Measurements from ENCODE around the gene AATK. TPM values are rescaled to one million over a fixed set of nuclear protein-coding genes. Genes with fewer than 3 reads are reported as not detected.

The AATK gene
- total and polyA plus RNA-seq, 10 of the 15 experiments (the other 5 are each of a cell fraction or from before 2014, with no cell fraction given): 0.04 TPM; not detected in 9

DNA sequence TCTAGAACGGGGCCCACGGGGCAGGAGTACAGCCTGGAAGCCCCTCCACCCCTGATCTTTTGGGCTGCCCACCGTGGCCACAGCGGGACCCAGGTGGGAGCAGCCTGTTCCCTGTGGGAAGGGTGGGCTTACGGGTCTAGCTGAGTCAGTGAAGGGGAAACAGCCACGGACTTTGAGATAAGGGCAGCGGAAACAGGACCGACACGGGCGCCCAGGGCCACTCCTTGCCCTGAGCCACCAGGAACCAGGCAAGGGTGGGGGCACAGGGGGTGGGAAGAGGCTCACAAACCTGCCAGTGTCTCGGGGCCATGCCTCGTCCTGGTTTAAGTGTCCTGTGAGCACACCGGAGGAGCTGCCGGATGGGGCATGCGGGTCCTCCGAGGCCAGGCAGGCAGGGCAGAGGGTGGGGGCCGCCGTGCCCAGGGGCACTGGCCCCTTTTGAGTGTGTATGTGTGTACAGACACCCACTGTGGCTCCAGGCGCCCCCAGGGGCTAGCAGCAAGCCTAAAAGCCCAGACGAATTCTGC is 48.3 kb downstream of the AATK start:
- SMC1A ChIA-PET (ENCODE audit: uncharacterized antibody, unreplicated experiment): no interaction called here
- intact Hi-C loops (cut with micrococcal nuclease; ENCODE audit: unreplicated experiment): no loop called here
- CTCF ChIA-PET: no interaction called here
- no TSS peak for BruUV-seq (replicated peaks)
- FAIRE-seq (no peak), ATAC-seq (no peak), DNase-seq (ENCODE audit: low read depth, low spot score) (no peak)
- H4K20me1 ChIP-seq (ENCODE audit: control insufficient read depth, insufficient read depth): no peaks in the 10 kb centered on the region
- no peak overlapping the region for H3K4me3 ChIP-seq
- no peak for TF ChIP-seq RAD51 (IDR thresholded peaks at IDR 0.05)
- TF ChIP-seq, protein P1, sequence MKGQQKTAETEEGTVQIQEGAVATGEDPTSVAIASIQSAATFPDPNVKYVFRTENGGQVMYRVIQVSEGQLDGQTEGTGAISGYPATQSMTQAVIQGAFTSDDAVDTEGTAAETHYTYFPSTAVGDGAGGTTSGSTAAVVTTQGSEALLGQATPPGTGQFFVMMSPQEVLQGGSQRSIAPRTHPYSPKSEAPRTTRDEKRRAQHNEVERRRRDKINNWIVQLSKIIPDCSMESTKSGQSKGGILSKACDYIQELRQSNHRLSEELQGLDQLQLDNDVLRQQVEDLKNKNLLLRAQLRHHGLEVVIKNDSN (IDR thresholded peaks at IDR 0.05; ENCODE audit: borderline replicate concordance, extremely low read length, insufficient read depth, low read depth, low read length): no peak
- TF ChIP-seq STAT1 (conservative IDR thresholded peaks at IDR 0.05): no peak
- TF ChIP-seq SUZ12 (IDR thresholded peaks at IDR 0.05; ENCODE audit: unreplicated experiment): no peak
- TF ChIP-seq ZSCAN29 (IDR thresholded peaks at IDR 0.05): no peak
- TF ChIP-seq, protein P2, sequence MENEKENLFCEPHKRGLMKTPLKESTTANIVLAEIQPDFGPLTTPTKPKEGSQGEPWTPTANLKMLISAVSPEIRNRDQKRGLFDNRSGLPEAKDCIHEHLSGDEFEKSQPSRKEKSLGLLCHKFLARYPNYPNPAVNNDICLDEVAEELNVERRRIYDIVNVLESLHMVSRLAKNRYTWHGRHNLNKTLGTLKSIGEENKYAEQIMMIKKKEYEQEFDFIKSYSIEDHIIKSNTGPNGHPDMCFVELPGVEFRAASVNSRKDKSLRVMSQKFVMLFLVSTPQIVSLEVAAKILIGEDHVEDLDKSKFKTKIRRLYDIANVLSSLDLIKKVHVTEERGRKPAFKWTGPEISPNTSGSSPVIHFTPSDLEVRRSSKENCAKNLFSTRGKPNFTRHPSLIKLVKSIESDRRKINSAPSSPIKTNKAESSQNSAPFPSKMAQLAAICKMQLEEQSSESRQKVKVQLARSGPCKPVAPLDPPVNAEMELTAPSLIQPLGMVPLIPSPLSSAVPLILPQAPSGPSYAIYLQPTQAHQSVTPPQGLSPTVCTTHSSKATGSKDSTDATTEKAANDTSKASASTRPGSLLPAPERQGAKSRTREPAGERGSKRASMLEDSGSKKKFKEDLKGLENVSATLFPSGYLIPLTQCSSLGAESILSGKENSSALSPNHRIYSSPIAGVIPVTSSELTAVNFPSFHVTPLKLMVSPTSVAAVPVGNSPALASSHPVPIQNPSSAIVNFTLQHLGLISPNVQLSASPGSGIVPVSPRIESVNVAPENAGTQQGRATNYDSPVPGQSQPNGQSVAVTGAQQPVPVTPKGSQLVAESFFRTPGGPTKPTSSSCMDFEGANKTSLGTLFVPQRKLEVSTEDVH (IDR thresholded peaks at IDR 0.05; ENCODE audit: low read depth, partially characterized antibody): no peak
- no peaks in the 10 kb centered on the region for H3K36me3 ChIP-seq (ENCODE audit: control insufficient read depth in 2 of 2, insufficient read depth in 2 of 2, low read length in 1 of 2)
- in situ Hi-C loops (cut with MboI): no loop called here
- H3K9ac ChIP-seq (ENCODE audit: control insufficient read depth, insufficient read depth, low read length): no peak overlapping the region
- H3K27ac ChIP-seq (ENCODE audit: control insufficient read depth, insufficient read depth): no peak overlapping the region
- RAD21 ChIA-PET (ENCODE audit: unreplicated experiment): no interaction called here
- no peaks in the 10 kb centered on the region; a peak in 1 of 4 replicates for H3K27me3 ChIP-seq (replicated peaks in 1 of 2; ENCODE audit: control insufficient read depth in 2 of 2, insufficient read depth in 2 of 2, low read length in 1 of 2)
- H3K79me2 ChIP-seq (ENCODE audit: control insufficient read depth, insufficient read depth, low read length): no peaks in the 10 kb centered on the region
- WGBS (ENCODE audit: insufficient coverage, insufficient replicate concordance, low lambda C conversion rate, missing lambda C conversion rate): 48% methylated on average over 20 of the region's 20 CpGs
- no peak overlapping the region for H3K4me2 ChIP-seq (ENCODE audit: control insufficient read depth, insufficient read depth)
- POLR2A ChIA-PET: no interaction called here
- no peak overlapping the region for H2AFZ ChIP-seq (ENCODE audit: control insufficient read depth, low read depth, low read length)
- no peaks in the 10 kb centered on the region for H3K9me3 ChIP-seq (replicated peaks; ENCODE audit: control insufficient read depth, insufficient read depth, low read length)
- no peaks in the 10 kb centered on the region for H3K4me1 ChIP-seq (ENCODE audit: control insufficient read depth, insufficient read depth, low read length)

All from GM12878 (cell line).